Parathyroid adenoma (tissue), 2 donors: ENCODE results near the gene OSBPL2.

ENCODE experiments used
- H2AFZ ChIP-seq: fragments of 300-600 bp; sonication (generic); one replicate; pipeline ENCODE4 v1.7.0; 2017; ENCODE audit warnings: antibody characterized with exemption, mild to moderate bottlenecking
- H3K27ac ChIP-seq: fragments of 300-600 bp; sonication (generic); one replicate; pipeline ENCODE4 v1.7.0; 2017
- H3K27me3 ChIP-seq: fragments of 300-600 bp; sonication (generic); one replicate; pipeline ENCODE4 v1.7.0; 2017; ENCODE audit warnings: low read length; ENCODE audit not compliant: control insufficient read depth, insufficient read depth
- H3K36me3 ChIP-seq: fragments of 300-600 bp; sonication (generic); one replicate; pipeline ENCODE4 v1.7.0; 2017; ENCODE audit warnings: low read length; ENCODE audit not compliant: control insufficient read depth, insufficient read depth
- H3K4me1 ChIP-seq: fragments of 300-600 bp; sonication (generic); one replicate; pipeline ENCODE4 v1.7.0; 2017; ENCODE audit warnings: control low read depth
- H3K4me2 ChIP-seq: fragments of 300-600 bp; sonication (generic); one replicate; pipeline ENCODE4 v1.7.0; 2017; ENCODE audit warnings: low read length
- H3K4me3 ChIP-seq: fragments of 300-600 bp; sonication (generic); one replicate; pipeline ENCODE4 v1.7.0; 2017; ENCODE audit warnings: low read depth, low read length
- H3K79me2 ChIP-seq: fragments of 300-600 bp; sonication (generic); one replicate; pipeline ENCODE4 v1.7.0; 2017; ENCODE audit warnings: control low read depth
- H3K9ac ChIP-seq: fragments of 300-600 bp; sonication (generic); one replicate; pipeline ENCODE4 v1.7.0; 2017; ENCODE audit warnings: mild to moderate bottlenecking
- H3K9me3 ChIP-seq: fragments of 300-600 bp; sonication (generic); one replicate; pipeline ENCODE4 v1.7.0; 2017; ENCODE audit warnings: low read length; ENCODE audit not compliant: control insufficient read depth
- TF ChIP-seq, protein P1 (sequence below): fragments of 300-600 bp; sonication (generic); IDR thresholded peaks from one replicate; pipeline ENCODE4 v1.7.0; 2017; ENCODE audit warnings: antibody characterized with exemption, mild to moderate bottlenecking
- donor health status: primary hyperparathyroidism.

The OSBPL2 gene

DNA sequence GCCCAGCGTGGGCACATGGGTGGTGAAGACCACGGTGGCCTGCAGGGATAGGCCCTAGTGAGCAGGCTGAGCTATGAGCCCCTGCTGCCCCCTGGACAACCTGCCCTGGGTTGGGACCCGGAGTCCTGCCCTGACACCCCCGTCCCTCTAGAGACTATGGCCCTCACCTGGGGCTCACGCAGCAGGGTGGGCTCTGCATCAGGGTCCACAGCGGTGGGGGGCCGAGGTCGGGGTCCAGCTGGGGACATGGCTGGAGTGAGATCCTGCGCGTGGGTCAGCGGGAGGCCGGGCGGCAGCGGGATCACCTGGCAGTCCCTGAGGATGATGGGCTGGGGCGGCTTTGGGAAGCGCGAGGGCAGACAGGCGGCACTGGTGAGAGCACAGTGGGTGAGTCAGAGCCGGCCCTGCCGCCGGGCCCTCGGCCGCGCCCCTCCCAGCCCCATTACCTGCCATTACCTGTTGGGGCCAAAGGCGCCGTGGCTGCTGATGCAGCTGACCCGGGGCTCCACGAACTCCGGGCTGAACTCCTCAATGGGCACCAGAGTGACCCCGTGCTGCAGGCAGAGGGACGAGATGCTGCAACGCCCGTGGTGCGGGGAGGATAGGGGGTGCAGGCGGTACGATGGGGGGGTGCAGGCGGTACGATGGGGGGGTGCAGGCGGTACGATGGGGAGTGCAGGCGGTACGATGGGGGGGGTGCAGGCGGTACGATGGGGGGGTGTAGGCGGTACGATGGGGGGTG lies 92.4 kb downstream of the OSBPL2 start:
- H3K4me1 ChIP-seq: no peaks in the 10 kb centered on the region
- TF ChIP-seq, protein P1, sequence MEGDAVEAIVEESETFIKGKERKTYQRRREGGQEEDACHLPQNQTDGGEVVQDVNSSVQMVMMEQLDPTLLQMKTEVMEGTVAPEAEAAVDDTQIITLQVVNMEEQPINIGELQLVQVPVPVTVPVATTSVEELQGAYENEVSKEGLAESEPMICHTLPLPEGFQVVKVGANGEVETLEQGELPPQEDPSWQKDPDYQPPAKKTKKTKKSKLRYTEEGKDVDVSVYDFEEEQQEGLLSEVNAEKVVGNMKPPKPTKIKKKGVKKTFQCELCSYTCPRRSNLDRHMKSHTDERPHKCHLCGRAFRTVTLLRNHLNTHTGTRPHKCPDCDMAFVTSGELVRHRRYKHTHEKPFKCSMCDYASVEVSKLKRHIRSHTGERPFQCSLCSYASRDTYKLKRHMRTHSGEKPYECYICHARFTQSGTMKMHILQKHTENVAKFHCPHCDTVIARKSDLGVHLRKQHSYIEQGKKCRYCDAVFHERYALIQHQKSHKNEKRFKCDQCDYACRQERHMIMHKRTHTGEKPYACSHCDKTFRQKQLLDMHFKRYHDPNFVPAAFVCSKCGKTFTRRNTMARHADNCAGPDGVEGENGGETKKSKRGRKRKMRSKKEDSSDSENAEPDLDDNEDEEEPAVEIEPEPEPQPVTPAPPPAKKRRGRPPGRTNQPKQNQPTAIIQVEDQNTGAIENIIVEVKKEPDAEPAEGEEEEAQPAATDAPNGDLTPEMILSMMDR: no peak
- no peak overlapping the region for H3K27ac ChIP-seq
- H3K9me3 ChIP-seq: no peaks in the 10 kb centered on the region
- H3K4me3 ChIP-seq: no peak overlapping the region
- H3K27me3 ChIP-seq: no peaks in the 10 kb centered on the region
- H3K36me3 ChIP-seq: no peaks in the 10 kb centered on the region
- no peak overlapping the region for H3K4me2 ChIP-seq
- no peak overlapping the region for H3K9ac ChIP-seq
- no peak overlapping the region for H2AFZ ChIP-seq
- no peaks in the 10 kb centered on the region for H3K79me2 ChIP-seq

DNA sequence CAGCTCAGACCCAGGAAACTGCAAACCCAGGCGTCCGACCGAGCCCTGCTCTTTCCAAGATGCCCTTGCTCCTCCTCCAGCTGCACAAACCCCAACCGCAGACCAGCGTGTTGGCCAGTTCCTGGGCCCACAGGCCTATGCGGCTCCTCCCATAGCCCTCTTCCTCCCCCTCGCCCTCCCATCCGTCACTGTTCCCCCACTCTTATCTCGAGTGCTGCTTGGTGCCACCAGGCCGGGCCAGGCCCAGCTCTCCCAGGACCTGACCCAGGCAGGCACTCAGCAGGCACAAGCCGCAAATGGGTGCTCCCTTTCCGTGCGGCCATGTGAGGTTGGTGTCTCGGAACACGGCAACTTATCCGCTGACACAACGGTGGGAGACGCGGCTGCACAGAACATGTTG lies 93.0 kb downstream of the OSBPL2 start:
- H3K9me3 ChIP-seq: no peaks in the 10 kb centered on the region
- H3K27me3 ChIP-seq: no peaks in the 10 kb centered on the region
- TF ChIP-seq, protein P1: no peak
- H3K4me3 ChIP-seq: no peak overlapping the region
- H3K36me3 ChIP-seq: no peaks in the 10 kb centered on the region
- peaks cover 3% of the 10 kb centered on the region for H3K79me2 ChIP-seq
- no peak overlapping the region for H3K4me2 ChIP-seq
- no peak overlapping the region for H3K9ac ChIP-seq
- H2AFZ ChIP-seq: no peak overlapping the region
- H3K4me1 ChIP-seq: no peaks in the 10 kb centered on the region
- H3K27ac ChIP-seq: no peak overlapping the region

DNA sequence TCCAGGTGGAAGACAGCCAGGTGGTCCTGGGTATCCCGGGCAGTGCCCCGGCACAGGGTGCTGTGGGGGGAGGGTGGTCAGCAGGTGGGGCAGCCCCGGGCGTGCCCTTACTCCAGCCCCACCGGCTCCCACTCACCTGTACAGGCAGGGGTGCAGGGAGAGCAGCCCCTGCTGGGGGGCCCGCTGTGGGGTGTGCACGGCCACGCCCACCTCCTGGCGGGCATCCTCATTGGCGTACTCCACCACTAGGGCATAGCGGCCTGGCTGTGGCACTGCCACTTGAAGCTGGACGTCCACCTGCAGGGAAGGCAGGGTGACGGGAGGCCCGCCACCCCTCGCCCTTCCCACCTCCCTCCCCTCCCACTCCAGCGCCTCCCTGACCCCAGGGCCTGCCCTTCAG lies 94.1 kb downstream of the OSBPL2 start:
- TF ChIP-seq, protein P1: no peak
- H3K36me3 ChIP-seq: no peaks in the 10 kb centered on the region
- peaks cover 3% of the 10 kb centered on the region for H3K79me2 ChIP-seq

DNA sequence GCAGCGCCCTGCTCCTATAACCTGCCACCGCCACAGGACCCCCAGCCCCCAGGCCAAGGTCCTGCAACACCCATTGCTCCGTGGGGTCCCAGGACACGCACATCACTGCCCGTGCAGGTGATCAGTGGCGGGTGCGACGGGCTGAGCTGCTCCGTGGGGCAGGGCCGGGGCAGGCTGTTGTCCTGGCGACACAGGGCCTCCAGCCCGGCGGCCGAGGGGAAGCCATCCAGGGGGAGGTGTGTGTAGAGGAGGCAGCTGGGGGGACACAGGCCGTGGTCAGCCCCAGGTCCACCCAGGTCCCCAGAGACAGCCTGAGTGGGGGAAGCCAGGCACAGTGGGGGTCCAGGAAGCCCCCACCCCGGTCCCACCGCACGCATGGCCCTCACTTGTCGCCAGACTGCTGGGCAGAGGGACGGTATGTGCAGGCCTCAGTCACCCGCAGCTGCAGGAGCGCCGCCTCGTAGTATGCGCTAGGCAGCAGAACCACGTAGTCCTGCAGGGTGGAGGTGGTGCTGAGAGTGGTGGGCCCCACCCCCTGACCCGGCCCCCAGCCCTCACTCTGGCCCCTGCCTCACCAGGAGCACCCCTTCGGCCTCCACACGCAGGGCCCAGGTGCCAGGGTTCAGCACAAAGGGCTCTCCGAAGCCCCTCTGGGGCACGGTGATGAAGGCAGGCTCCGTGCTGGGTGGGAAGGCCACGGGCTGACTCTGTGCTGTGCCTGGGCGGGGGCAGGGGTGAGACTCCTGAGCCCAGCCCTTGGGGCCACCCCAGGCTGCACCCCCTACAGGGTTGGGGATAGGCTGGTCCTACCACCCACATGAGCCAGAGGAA lies 94.9 kb downstream of the OSBPL2 start:
- peaks cover 3% of the 10 kb centered on the region for H3K79me2 ChIP-seq
- H3K4me1 ChIP-seq: no peaks in the 10 kb centered on the region
- no peak overlapping the region for H3K4me3 ChIP-seq
- no peak overlapping the region for H3K9ac ChIP-seq
- TF ChIP-seq, protein P1: no peak
- no peaks in the 10 kb centered on the region for H3K9me3 ChIP-seq
- no peak overlapping the region for H3K4me2 ChIP-seq
- no peaks in the 10 kb centered on the region for H3K27me3 ChIP-seq
- H3K36me3 ChIP-seq: no peaks in the 10 kb centered on the region
- no peak overlapping the region for H2AFZ ChIP-seq
- H3K27ac ChIP-seq: no peak overlapping the region

More for the DNA sequence above, 94.1 kb downstream of the OSBPL2 start:
- Histone ChIP-seq H3K4me1 (no peaks in the 10 kb centered on the region), H3K4me2 (no peak overlapping the region), H3K9me3 (no peaks in the 10 kb centered on the region), H3K9ac (no peak overlapping the region), H3K27me3 (no peaks in the 10 kb centered on the region), H3K27ac (no peak overlapping the region), H3K4me3 (no peak overlapping the region), H2AFZ (no peak overlapping the region)
